Ishikawa (cell line): ENCODE results near the gene FHIT.

Source experiments
- CEBPB ChIP-seq: IDR thresholded peaks from 2 replicates; pipeline ENCODE4 v1.6.1; 2012
- CREB1 ChIP-seq: IDR thresholded peaks from 2 replicates; pipeline ENCODE4 v1.6.1; 2012; ENCODE audit warnings: low read depth
- EGR1 ChIP-seq: IDR thresholded peaks from 2 replicates; pipeline ENCODE4 v1.6.1; 2012
- EP300 ChIP-seq: IDR thresholded peaks from 2 replicates; pipeline ENCODE4 v1.6.1; 2012; ENCODE audit warnings: borderline replicate concordance
- FOXM1 ChIP-seq: IDR thresholded peaks from 2 replicates; pipeline ENCODE4 v1.6.1; 2012; ENCODE audit warnings: low read depth, borderline replicate concordance
- MAX ChIP-seq: IDR thresholded peaks from 2 replicates; pipeline ENCODE4 v1.6.1; 2012
- NFIC ChIP-seq: IDR thresholded peaks from 2 replicates; pipeline ENCODE4 v1.6.1; 2012
- RAD21 ChIP-seq: IDR thresholded peaks from 2 replicates; pipeline ENCODE4 v1.6.1; 2012; ENCODE audit warnings: low read depth
- REST ChIP-seq: IDR thresholded peaks from 2 replicates; pipeline ENCODE4 v1.6.1; 2012; ENCODE audit warnings: low read depth, mild to moderate bottlenecking
- TAF1 ChIP-seq: IDR thresholded peaks from 2 replicates; pipeline ENCODE4 v1.6.1; 2012; ENCODE audit warnings: low read depth, mild to moderate bottlenecking
- TCF12 ChIP-seq: IDR thresholded peaks from 2 replicates; pipeline ENCODE4 v1.6.1; 2012; ENCODE audit warnings: low read depth
- TEAD4 ChIP-seq: IDR thresholded peaks from 2 replicates; pipeline ENCODE4 v1.6.1; 2012
- USF1 ChIP-seq: IDR thresholded peaks from 2 replicates; pipeline ENCODE4 v1.6.1; 2012
- YY1 ChIP-seq: IDR thresholded peaks from 2 replicates; pipeline ENCODE4 v1.6.1; 2012; ENCODE audit warnings: low read depth
- ZBTB7A ChIP-seq: IDR thresholded peaks from 2 replicates; pipeline ENCODE4 v1.6.1; 2012; ENCODE audit warnings: low read depth

The FHIT gene

GRCh38 chr3:59797533-59797932 lies 1453.7 kb downstream of the FHIT start:
- TF ChIP-seq ZBTB7A = no peak
- no peak for TF ChIP-seq CEBPB

GRCh38 chr3:59796456-59796855 lies 1454.8 kb downstream of the FHIT start:
- TF ChIP-seq CEBPB (no peak), REST (no peak), TCF12 (no peak)

- TF ChIP-seq USF1 = no peak
- TF ChIP-seq EP300 = no peak
- no peak for TF ChIP-seq YY1
- TF ChIP-seq ZBTB7A = no peak
- no peak for TF ChIP-seq RAD21
- TF ChIP-seq TCF12 = no peak
- no peak for TF ChIP-seq TAF1
- TF ChIP-seq MAX = no peak
- no peak for TF ChIP-seq REST
- no peak for TF ChIP-seq TEAD4
- no peak for TF ChIP-seq CEBPB
- TF ChIP-seq FOXM1 = no peak
- TF ChIP-seq EGR1 = no peak
- no peak for TF ChIP-seq NFIC
- TF ChIP-seq CREB1 = no peak
Observed at GRCh38 chr3:59795756-59796155, 1455.5 kb downstream of the FHIT start.

GRCh38 chr3:59793976-59794375 lies 1457.3 kb downstream of the FHIT start:
- TF ChIP-seq FOXM1 (no peak), REST (no peak), EP300 (no peak), TAF1 (no peak), TCF12 (no peak), YY1 (no peak), CREB1 (no peak), USF1 (no peak), CEBPB (no peak), TEAD4 (no peak), RAD21 (no peak), MAX (no peak), EGR1 (no peak), NFIC (no peak)

GRCh38 chr3:59791774-59792308 lies 1459.4 kb downstream of the FHIT start:
- TF ChIP-seq CEBPB = no peak
- TF ChIP-seq ZBTB7A = no peak
- TF ChIP-seq TAF1 = no peak
- no peak for TF ChIP-seq TEAD4
- TF ChIP-seq NFIC = no peak
- no peak for TF ChIP-seq CREB1
- no peak for TF ChIP-seq MAX
- no peak for TF ChIP-seq RAD21
- TF ChIP-seq FOXM1 = no peak
